Mucosa of rectum (tissue), 2 donors: ENCODE measurements around the gene PACRG.
A peak's percentile ranks its signal among the peaks of the same experiment; 100 is the strongest.

ENCODE experiments used
- H3K27ac ChIP-seq, 2 donors: one replicate each; pipeline ENCODE4 v1.7.0; 2013; ENCODE audit warnings: inconsistent platforms in 2 of 2, low read depth in 2 of 2, low read length in 2 of 2
- H3K27me3 ChIP-seq, 2 donors: one replicate each; pipeline ENCODE4 v1.7.0; 2013; ENCODE audit warnings: low read length in 2 of 2; ENCODE audit not compliant: control insufficient read depth in 2 of 2, insufficient read depth in 2 of 2
- H3K36me3 ChIP-seq, 2 donors: one replicate each; pipeline ENCODE4 v1.7.0; 2013; ENCODE audit warnings: low read length in 2 of 2; ENCODE audit not compliant: control insufficient read depth in 2 of 2, insufficient read depth in 2 of 2
- H3K4me1 ChIP-seq, 2 donors: one replicate each; pipeline ENCODE4 v1.7.0; 2013; ENCODE audit warnings: low read length in 2 of 2, mild to moderate bottlenecking in 1 of 2; ENCODE audit not compliant: control insufficient read depth in 2 of 2, insufficient read depth in 2 of 2
- H3K4me3 ChIP-seq, 2 donors: one replicate each; pipeline ENCODE4 v1.7.0; 2013; ENCODE audit warnings: low read length in 2 of 2
- H3K9ac ChIP-seq, 2 donors: one replicate each; pipeline ENCODE4 v1.7.0; 2013; ENCODE audit warnings: low read length in 2 of 2, low read depth in 1 of 2, mild to moderate bottlenecking in 1 of 2
- H3K9me3 ChIP-seq, 2 donors: one replicate each; pipeline ENCODE4 v1.7.0; 2013; ENCODE audit warnings: low read length in 2 of 2; ENCODE audit not compliant: control insufficient read depth in 2 of 2
- donor health status: healthy.
- donor health status: Normal muscosa, but diverticular disease.

Gene PACRG

DNA sequence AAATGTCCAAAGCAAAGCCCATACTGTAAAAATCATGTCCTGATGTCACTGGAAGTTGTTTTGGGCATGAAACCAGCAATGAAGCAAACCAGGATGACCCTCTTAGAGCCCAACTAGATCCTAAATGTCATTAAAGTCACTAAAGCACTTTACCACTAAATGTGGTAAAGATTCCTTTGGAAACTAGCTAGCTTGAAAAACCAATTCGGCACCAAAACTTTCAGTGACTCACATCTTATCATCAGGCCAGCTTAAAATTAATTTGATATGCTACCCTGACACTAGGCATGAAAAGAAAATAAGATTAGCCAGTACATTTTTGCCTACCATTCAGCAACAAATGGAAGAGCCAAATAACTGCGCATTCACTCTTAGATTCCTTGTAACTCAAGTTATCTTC lies 145.8 kb downstream of the PACRG start:
- Histone ChIP-seq H3K4me3 (no peak overlapping the region), H3K9me3 (peaks cover 0 to 2% of the 10 kb centered on the region in 2 donors), H3K4me1 (no peaks in the 10 kb centered on the region), H3K36me3 (no peaks in the 10 kb centered on the region), H3K27me3 (no peaks in the 10 kb centered on the region), H3K9ac (no peak overlapping the region), H3K27ac (no peak overlapping the region)

DNA sequence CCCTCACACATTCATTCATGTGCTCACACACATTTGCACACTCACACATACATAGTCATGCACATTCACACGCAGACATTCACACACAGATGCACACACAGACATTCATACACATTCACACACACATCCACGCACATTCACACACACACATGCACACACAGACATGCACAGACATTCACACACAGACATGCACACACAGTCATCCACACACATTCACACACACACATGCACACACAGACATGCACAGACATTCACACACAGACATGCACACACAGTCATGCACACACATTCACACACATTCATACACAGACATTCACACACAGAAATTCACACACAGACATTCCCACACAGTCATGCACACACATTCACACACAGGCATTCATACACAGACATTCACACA lies 147.3 kb downstream of the PACRG start:
- H3K9me3 ChIP-seq: peaks cover 0 to 2% of the 10 kb centered on the region in 2 donors
- no peak overlapping the region for H3K27ac ChIP-seq
- no peaks in the 10 kb centered on the region for H3K36me3 ChIP-seq
- H3K27me3 ChIP-seq: no peaks in the 10 kb centered on the region
- no peak overlapping the region for H3K9ac ChIP-seq
- no peak overlapping the region for H3K4me3 ChIP-seq
- H3K4me1 ChIP-seq: no peaks in the 10 kb centered on the region

GRCh38 chr6:162882801-162883481 lies 155.2 kb downstream of the PACRG start:
- Histone ChIP-seq H3K4me3 (no peak overlapping the region), H3K27me3 (no peaks in the 10 kb centered on the region), H3K9ac (no peak overlapping the region), H3K9me3 (no peaks in the 10 kb centered on the region), H3K4me1 (peaks cover 0 to 4% of the 10 kb centered on the region in 2 donors), H3K27ac (no peak overlapping the region), H3K36me3 (no peaks in the 10 kb centered on the region)

DNA sequence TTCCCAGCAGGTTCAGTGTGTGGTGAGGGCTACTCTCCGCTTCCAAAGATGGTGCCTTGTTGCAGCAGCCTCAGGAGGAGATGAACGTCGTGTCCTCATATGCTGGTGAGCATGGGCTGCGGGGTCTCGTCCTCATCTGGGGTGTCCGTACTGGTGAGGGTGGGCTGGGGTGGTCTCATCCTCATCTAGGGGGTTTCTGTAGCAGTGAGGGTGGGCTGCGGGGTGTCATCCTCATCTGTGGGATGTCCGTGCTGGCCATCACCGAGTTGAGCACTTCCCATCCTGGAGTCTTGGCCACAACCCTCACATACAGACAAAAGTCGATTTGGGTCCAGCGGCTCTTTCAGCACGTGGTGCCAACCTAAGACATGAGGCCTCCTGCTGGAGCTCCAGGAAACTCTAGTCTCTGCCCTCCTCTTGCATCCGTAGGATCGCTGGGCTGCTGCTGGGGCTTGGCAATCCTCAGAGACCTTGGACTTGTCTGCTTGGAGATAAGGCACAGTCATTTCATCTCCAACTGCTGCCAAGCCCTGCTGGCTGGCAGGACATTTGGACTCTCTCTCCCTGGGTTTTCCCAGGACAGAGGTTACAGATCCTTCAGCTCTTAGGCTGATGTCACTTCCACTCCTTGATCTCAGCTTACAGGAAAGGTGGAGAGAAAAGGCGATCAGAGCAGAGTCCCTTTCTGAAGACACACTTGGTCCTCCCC lies 160.4 kb downstream of the PACRG start:
- H3K27me3 ChIP-seq: no peaks in the 10 kb centered on the region
- peaks cover 2 to 9% of the 10 kb centered on the region in 2 donors for H3K4me1 ChIP-seq
- no peak overlapping the region for H3K4me3 ChIP-seq
- no peaks in the 10 kb centered on the region for H3K36me3 ChIP-seq
- peak overlapping the region in 1 of 2 donors; percentile 58 for H3K27ac ChIP-seq
- H3K9ac ChIP-seq: no peak overlapping the region
- no peaks in the 10 kb centered on the region for H3K9me3 ChIP-seq

- no peaks in the 10 kb centered on the region for H3K36me3 ChIP-seq
- no peaks in the 10 kb centered on the region for H3K9me3 ChIP-seq
- H3K27me3 ChIP-seq: no peaks in the 10 kb centered on the region
- H3K4me1 ChIP-seq: peaks cover 2 to 9% of the 10 kb centered on the region in 2 donors
- H3K9ac ChIP-seq: no peak overlapping the region
- no peak overlapping the region for H3K27ac ChIP-seq
- H3K4me3 ChIP-seq: no peak overlapping the region
Observed at GRCh38 chr6:162889303-162889702, 161.5 kb downstream of the PACRG start.

GRCh38 chr6:162898011-162898410 lies 170.2 kb downstream of the PACRG start:
- Histone ChIP-seq H3K36me3 (no peaks in the 10 kb centered on the region), H3K4me3 (no peak overlapping the region), H3K9me3 (no peaks in the 10 kb centered on the region), H3K27me3 (no peaks in the 10 kb centered on the region), H3K4me1 (no peaks in the 10 kb centered on the region), H3K27ac (no peak overlapping the region), H3K9ac (no peak overlapping the region)

GRCh38 chr6:162899148-162899547 lies 171.4 kb downstream of the PACRG start:
- H3K4me1 ChIP-seq: no peaks in the 10 kb centered on the region
- no peak overlapping the region for H3K4me3 ChIP-seq
- H3K27me3 ChIP-seq: no peaks in the 10 kb centered on the region
- no peaks in the 10 kb centered on the region for H3K9me3 ChIP-seq
- no peak overlapping the region for H3K27ac ChIP-seq
- no peak overlapping the region for H3K9ac ChIP-seq
- H3K36me3 ChIP-seq: no peaks in the 10 kb centered on the region

- H3K27me3 ChIP-seq: no peaks in the 10 kb centered on the region
- no peaks in the 10 kb centered on the region for H3K9me3 ChIP-seq
- H3K27ac ChIP-seq: no peak overlapping the region
- no peak overlapping the region for H3K4me3 ChIP-seq
- no peaks in the 10 kb centered on the region for H3K4me1 ChIP-seq
- H3K9ac ChIP-seq: no peak overlapping the region
- H3K36me3 ChIP-seq: no peaks in the 10 kb centered on the region
Observed at GRCh38 chr6:162900503-162900902, 172.7 kb downstream of the PACRG start.

DNA sequence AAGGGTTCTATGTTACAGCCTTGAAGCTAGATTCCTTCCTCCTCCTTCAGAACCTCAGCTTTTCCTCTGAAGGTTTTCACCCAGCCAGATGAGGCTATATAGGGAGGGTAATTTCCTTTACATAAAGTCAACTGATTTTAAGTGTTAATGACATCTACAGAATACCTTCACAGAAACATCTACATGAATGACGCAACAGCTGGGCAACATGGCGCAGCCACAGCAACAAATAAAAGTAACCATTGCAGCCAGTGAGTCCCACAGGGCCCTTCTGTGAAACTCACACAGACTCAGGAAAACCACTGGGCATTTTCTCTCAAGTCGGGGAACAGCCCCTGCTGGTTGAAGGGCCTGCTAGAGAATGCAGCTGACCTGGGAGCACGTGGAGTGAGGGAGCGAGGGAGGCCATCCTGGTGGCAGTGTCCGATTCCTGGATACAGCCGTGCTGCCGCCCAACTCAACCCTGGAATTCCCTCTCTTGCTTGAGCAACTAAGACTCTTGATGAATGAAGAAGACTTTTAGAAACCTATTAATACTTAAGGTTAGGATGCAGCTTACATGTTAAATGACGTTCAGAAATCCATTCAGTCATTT lies 176.4 kb downstream of the PACRG start:
- Histone ChIP-seq H3K27me3 (no peaks in the 10 kb centered on the region), H3K9me3 (no peaks in the 10 kb centered on the region), H3K27ac (no peak overlapping the region), H3K9ac (no peak overlapping the region), H3K4me1 (no peaks in the 10 kb centered on the region), H3K36me3 (no peaks in the 10 kb centered on the region), H3K4me3 (no peak overlapping the region)

DNA sequence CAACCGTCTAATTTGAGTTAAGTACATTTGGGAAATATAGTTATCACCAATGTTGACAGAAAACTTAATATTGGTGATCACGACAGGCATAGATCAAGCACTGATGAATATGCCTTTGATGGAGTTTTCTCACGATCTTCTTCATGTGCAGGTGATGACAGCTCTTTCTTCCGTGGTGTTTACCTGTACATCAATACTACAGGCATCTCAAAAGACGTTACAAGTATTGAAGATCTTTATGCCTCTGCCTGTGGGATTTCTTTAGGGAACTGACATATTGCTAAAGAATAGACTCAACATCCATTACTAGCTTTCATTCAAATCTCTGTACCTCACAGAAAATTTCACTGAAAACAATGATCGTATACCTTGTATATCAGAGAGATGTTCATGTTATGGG lies 178.7 kb downstream of the PACRG start:
- Histone ChIP-seq H3K9ac (no peak overlapping the region), H3K4me1 (no peaks in the 10 kb centered on the region), H3K36me3 (no peaks in the 10 kb centered on the region), H3K27me3 (no peaks in the 10 kb centered on the region), H3K9me3 (no peaks in the 10 kb centered on the region), H3K4me3 (no peak overlapping the region), H3K27ac (no peak overlapping the region)
